AG04450 (cell line): ENCODE results near the gene TMEM141. TPM values are rescaled to one million over a fixed set of nuclear protein-coding genes. Genes with fewer than 3 reads are reported as not detected.

Experiments used
- CTCF ChIA-PET: fragments of 300-600, 350-600 bp; formaldehyde crosslinking; extraction: SDS; loops from one replicate; lab custom pipeline; 2022; ENCODE audit warnings: antibody characterized with exemption, inconsistent platforms; lab: Charles Lee
- POLR2A ChIA-PET: fragments of 350-600 bp; formaldehyde crosslinking; extraction: SDS; loops from one replicate; lab custom pipeline; 2021; ENCODE audit warnings: antibody characterized with exemption, inconsistent platforms; lab: Yijun Ruan, JAX
- DNase-seq: peaks from one replicate; pipeline ENCODE4 v3.0.0-alpha.2; 2011; ENCODE audit warnings: low read depth, low spot score
- H3K27ac ChIP-seq: one replicate; pipeline ENCODE4 v1.5.1; 2012; ENCODE audit warnings: low read depth, low read length, control low read depth
- H3K27me3 ChIP-seq: one replicate; pipeline ENCODE4 v1.6.0; 2012; ENCODE audit warnings: low read length; ENCODE audit not compliant: control insufficient read depth, insufficient read depth
- H3K4me3 ChIP-seq: 2 replicates; pipeline ENCODE4 v1.5.1; 2011; ENCODE audit warnings: mild to moderate bottlenecking, low read depth, low read length, control low read depth
- H3K9me3 ChIP-seq: 2 replicates; pipeline ENCODE4 v1.5.1; 2012; ENCODE audit warnings: low read length; ENCODE audit not compliant: control insufficient read depth, insufficient read depth
- CTCF ChIP-seq: IDR thresholded peaks from 2 replicates; pipeline ENCODE4 v1.5.1; 2011; ENCODE audit warnings: low read depth, low read length, control low read depth, inconsistent platforms
- polyA plus RNA-seq: library from polyadenylated mRNA; depleted of rRNA; stranded (reverse); fragments of >200 nt; gene quantifications from 2 replicates; pipeline ENCODE4 v1.2.3, GENCODE V29; 2011

Gene TMEM141
- polyA plus RNA-seq, 1 experiment: 34.9 TPM

- ChIA-PET POLR2A (no interaction called here), CTCF (no interaction called here)
- Histone ChIP-seq H3K27ac (no peak overlapping the region), H3K9me3 (no peaks in the 10 kb centered on the region; the same call in 1 of the 2 replicates), H3K27me3 (peaks cover 49% of the 10 kb centered on the region), H3K4me3 (no peak overlapping the region)
- TF ChIP-seq CTCF: no peak
- DNase-seq: no peak
These were observed 46.4 kb upstream of the TMEM141 start for GRCh38 chr9:136744773-136745172.

GRCh38 chr9:136745389-136746154, 45.6 kb upstream of the TMEM141 start:
- no peak overlapping the region for H3K27ac ChIP-seq
- H3K9me3 ChIP-seq: no peaks in the 10 kb centered on the region; the same call in 1 of the 2 replicates
- POLR2A ChIA-PET: no interaction called here
- CTCF ChIA-PET: no interaction called here
- no peak for TF ChIP-seq CTCF
- no peak for DNase-seq
- H3K4me3 ChIP-seq: no peak overlapping the region
- H3K27me3 ChIP-seq: peaks cover 43% of the 10 kb centered on the region

- no peak for TF ChIP-seq CTCF
- CTCF ChIA-PET: interaction anchor here (0.6 kb wide), 1 partner anchor 16 kb away, joined by 8 read pairs; no protein-coding TSS in a partner anchor
These were observed 45.0 kb upstream of the TMEM141 start for GRCh38 chr9:136746155-136746490.

GRCh38 chr9:136746621-136747020, 44.5 kb upstream of the TMEM141 start:
- Histone ChIP-seq H3K4me3 (no peak overlapping the region), H3K27ac (no peak overlapping the region), H3K27me3 (peaks cover 38% of the 10 kb centered on the region), H3K9me3 (peaks cover under 1% of the 10 kb centered on the region)
- ChIA-PET CTCF (interaction anchor here (0.6 kb wide), 1 partner anchor 16 kb away, joined by 8 read pairs; no protein-coding TSS in a partner anchor), POLR2A (no interaction called here)
- no peak for DNase-seq
- TF ChIP-seq CTCF: no peak

More at GRCh38 chr9:136746155-136746490, 45.0 kb upstream of the TMEM141 start:
- Histone ChIP-seq H3K27me3 (peaks cover 39% of the 10 kb centered on the region), H3K9me3 (no peaks in the 10 kb centered on the region; the same call in 1 of the 2 replicates), H3K27ac (no peak overlapping the region), H3K4me3 (no peak overlapping the region)
- POLR2A ChIA-PET: no interaction called here
- DNase-seq: no peak
